IPS DF 4.7 (cell line): ENCODE measurements around the gene PIM3.

ENCODE experiments used
- DNase-seq: peaks from one replicate; pipeline ENCODE4 v3.0.0-alpha.2; 2013; ENCODE audit warnings: low spot score; ENCODE audit errors: extremely low read depth

The PIM3 gene

GRCh38 chr22:49960159-49961004 lies at the start of gene PIM3:
PIM3 (plus strand) TSS chr22:49960772; CDS start chr22:49960948, 176 bp downstream.
- DNase-seq, result no peak

GRCh38 chr22:49911881-49912625 lies 48.5 kb upstream of the PIM3 start:
- DNase-seq, result no peak

GRCh38 chr22:49913026-49913425 lies 47.5 kb upstream of the PIM3 start:
- DNase-seq, result no peak

DNA sequence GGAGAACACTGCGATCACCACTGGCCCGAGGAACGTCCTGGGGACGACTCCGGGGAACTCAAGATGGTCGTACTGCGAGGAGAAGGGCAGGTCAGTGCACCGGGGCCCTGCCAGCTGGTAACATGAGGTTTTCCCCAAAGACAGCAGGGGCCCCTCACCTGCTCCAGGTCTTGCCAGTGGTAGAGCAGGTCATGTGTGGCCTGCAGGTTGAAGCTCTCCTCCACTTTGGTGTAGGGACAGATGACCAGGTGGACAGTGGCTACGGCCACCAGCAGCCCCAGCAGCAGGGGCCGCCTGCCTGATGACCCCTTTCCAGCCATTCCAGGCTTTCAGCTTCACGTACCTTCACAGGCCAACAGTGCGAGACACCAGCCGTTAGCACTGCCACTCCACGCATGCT lies 47.1 kb upstream of the PIM3 start:
- no peak for DNase-seq

DNA sequence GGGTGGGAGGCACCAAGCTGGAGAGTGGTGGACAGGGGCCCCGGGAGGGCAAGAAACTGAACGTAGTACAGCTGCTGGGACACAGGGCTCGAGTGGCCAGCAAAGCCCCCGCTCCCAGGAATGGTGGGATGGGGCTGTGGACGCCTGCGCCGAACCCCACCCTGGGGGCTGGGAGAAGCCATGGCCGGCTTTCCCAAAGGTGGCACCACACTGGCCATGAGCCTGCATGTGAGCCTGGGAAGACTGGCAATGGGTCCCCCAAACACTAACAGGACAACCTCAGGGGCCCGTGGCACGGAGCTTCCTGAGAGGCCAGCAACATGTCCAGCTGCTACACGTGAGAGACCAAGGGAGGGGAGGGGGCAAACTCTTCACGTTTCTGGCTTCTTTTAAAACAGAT lies 46.3 kb upstream of the PIM3 start:
- DNase-seq, result no peak

- DNase-seq, result no peak
These were observed 45.0 kb upstream of the PIM3 start for GRCh38 chr22:49915610-49916009.

DNA sequence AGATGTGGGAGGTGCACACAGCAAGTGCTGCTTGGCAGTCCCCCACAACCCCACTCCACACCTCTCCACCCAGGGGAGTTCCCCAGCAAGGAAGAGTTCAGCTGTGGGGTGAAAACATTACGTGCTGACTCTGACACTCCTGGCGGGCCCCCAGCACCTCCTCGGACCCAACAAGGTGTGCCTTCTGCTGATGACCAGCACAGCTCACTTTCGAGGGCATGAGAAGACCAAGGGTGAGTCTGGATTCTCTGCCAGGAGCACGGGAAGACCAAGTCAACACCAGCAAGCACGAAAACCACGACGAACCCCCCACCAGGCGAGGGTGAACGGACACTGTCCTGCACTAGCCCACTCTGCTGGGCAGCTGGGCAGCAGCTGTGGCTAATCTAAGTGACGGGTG lies 43.7 kb upstream of the PIM3 start:
- no peak for DNase-seq

GRCh38 chr22:49917974-49918910 lies 42.3 kb upstream of the PIM3 start, which contains the start of the genes ALG12 and CRELD2:
ALG12 (minus strand) TSS chr22:49918438; CDS start chr22:49913765, 4,673 bp downstream.
CRELD2 (plus strand) TSS chr22:49918634; CDS start chr22:49918770, 136 bp downstream.
- DNase-seq, result no peak

- no peak for DNase-seq
These were observed 41.4 kb upstream of the PIM3 start for GRCh38 chr22:49918911-49919881.

DNA sequence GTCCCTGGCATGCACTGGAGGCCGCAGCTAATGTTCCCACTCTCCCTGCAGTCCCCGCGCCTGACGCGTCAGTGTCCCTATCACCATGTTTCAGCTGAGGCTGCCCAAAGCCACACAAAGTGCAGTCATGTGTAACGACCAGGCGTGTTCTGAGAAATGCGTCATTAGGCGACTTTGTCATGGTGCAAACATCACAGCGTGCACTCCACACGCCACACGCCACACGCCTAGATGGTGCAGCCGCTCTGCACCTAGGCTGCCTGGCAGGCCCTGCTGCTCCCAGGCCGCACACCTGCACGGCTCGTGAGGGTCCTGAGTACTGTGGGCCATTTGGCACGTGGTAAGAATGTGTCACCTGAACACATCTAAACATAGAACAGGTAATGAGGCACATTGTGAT lies 39.7 kb upstream of the PIM3 start:
- DNase-seq, result no peak

GRCh38 chr22:49921508-49922278 lies 38.9 kb upstream of the PIM3 start:
- DNase-seq, result no peak

- no peak for DNase-seq
These were observed 38.1 kb upstream of the PIM3 start for GRCh38 chr22:49922484-49922883.

DNA sequence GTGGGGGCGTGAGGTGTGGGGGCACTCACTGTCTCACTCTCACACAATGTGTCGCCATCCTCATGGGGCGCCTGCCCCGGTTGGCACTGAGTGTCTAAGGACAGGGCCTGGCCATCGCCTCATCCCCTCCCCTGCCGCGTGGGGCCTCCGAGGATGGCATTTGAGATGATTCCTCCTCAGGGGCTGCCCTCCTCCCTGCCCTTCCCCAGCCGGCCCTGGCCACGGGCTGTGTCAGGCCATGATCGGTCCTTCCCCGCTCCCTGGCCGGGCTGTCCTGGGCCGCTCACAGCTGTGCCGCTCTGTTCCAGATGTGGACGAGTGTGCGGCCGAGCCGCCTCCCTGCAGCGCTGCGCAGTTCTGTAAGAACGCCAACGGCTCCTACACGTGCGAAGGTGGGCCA lies 37.6 kb upstream of the PIM3 start:
- no peak for DNase-seq

DNA sequence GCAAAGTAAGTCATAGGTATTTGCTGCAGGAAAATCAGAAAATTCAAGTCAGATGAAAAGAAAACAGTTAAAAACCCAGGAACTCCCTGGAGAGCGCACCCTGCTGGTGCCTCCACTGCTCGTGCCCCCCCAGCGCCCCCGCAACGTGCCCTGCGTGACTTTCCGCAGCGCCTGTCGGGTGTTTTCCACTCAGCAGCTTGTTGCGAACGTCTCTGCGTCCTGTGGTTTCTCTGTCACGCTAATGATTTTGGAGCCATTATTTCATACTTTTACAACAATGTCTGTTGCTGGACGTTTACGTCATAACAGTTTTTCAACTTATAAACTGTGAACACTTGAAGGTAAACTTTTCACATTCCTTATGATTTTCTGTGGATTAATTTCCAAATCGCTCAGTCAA lies 37.1 kb upstream of the PIM3 start:
- no peak for DNase-seq

GRCh38 chr22:49924113-49924833 lies 36.3 kb upstream of the PIM3 start:
- no peak for DNase-seq

GRCh38 chr22:49925525-49926128 lies 34.9 kb upstream of the PIM3 start:
- DNase-seq, result no peak

- DNase-seq, result no peak
These were observed 33.7 kb upstream of the PIM3 start for GRCh38 chr22:49926916-49927315.

DNA sequence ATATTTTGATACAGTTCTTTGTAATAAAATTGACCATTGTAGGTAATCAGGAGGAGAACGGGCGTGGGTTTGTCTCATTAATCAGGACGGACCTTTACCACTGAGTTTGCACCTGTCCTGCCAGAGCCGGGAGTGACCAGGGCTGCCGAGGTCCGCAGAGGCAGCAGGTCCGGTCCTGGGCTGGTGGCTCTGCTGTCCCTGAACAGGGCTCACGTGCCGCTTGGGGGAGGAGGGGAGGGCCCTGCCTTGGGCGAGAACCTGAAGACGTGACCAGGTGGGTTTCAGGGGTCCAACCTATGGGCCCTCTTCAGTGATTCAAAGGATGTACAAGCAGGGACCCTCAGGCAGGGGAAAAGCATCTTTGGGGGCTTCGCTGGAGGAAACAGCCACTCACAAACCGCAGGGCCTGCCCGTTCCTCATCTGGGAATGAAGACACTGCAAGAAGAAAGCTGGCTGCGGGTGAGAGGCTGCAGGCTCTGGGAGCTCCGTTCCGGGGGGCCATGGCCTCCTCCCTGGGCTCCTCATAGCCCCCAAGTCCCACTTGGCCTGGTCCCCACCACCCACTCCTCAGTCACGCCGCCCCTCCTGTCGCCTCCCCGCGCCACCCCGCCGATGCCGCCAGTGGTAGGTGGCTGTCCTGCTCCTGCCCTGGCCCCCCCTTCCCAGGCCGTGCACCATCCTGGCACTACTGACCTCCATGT lies 32.9 kb upstream of the PIM3 start:
- no peak for DNase-seq
